Measurements from ENCODE around the gene PPFIA1. TPM values are rescaled to one million over a fixed set of nuclear protein-coding genes. Genes with fewer than 3 reads are reported as not detected.

Gene PPFIA1
- polyA plus RNA-seq, 6 donors from 2014 or later, result 5.9 to 16.1 (median 11.6) TPM

DNA sequence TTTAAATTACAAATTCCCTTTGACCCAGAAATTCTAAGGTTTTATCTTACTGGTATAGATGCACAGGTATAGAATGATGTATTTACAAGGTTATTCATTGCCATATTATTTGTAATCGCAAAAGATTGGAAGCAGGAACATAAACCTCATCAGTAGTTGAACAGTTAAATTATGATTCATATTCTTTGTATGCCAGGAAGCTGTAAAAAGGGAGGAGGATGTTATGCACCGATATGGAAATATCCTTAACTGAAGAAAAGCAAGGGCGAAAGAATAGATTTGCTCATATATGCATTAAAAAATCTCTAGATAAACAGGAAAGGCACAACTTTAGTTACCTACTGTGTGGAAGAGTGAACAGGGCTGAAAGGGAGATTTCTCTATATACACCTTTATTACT lies 36.7 kb downstream of the PPFIA1 start:
- H3K36me3 Mint-ChIP-seq, result no peaks in the 10 kb centered on the region
- DNase-seq (no peak), ATAC-seq (ENCODE audit: low read depth in 2 of 2) (no peak)
- H3K9me3 Mint-ChIP-seq, result no peaks in the 10 kb centered on the region
- H3K27me3 Mint-ChIP-seq, result no peaks in the 10 kb centered on the region
- peaks cover 8 to 12% (median 10%) of the 10 kb centered on the region in 3 donors for H3K4me1 Mint-ChIP-seq
- H3K4me3 Mint-ChIP-seq, result no peak overlapping the region
- no peak overlapping the region for H3K27ac Mint-ChIP-seq

DNA sequence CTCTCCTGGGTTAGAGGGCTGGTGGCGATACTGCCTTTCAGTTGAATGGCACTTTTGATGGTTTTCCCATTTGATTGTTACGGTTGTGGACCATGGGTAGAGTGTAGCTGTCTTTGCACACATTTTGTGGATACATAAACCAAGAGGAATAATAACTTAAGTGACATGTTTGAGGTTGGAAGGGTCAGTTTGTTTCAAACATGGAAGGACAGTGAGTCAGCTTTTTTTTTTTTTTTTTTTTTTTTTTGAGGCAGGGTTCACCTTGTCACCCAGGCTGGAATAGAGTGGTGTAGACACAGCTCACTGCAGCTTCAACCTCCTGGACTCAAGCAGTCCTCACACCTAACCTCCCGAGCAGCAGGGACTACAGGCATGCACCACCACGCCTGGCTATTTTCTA lies 41.1 kb downstream of the PPFIA1 start:
- DNase-seq (no peak), ATAC-seq (ENCODE audit: low read depth in 2 of 2) (no peak)
- Mint-ChIP-seq H3K27me3 (no peaks in the 10 kb centered on the region), H3K36me3 (peaks cover 0 to 6% of the 10 kb centered on the region in 2 donors), H3K27ac (peak overlapping the region in 1 of 6 donors; percentile 11), H3K4me3 (no peak overlapping the region), H3K4me1 (peaks cover 22 to 36% (median 32%) of the 10 kb centered on the region in 3 donors), H3K9me3 (no peaks in the 10 kb centered on the region)

GRCh38 chr11:70312401-70313357 lies 42.2 kb downstream of the PPFIA1 start:
- Mint-ChIP-seq H3K36me3 (peaks cover 0 to 6% of the 10 kb centered on the region in 2 donors), H3K4me3 (peak overlapping the region in 1 of 8 donors; percentile 61), H3K27me3 (no peaks in the 10 kb centered on the region), H3K9me3 (no peaks in the 10 kb centered on the region), H3K4me1 (peaks cover 21 to 29% (median 29%) of the 10 kb centered on the region in 3 donors), H3K27ac (peak overlapping the region in 3 of 6 donors; percentile 30 to 56 (median 38))
- DNase-seq, result no peak
- no peak for ATAC-seq (ENCODE audit: low read depth in 2 of 2)

DNA sequence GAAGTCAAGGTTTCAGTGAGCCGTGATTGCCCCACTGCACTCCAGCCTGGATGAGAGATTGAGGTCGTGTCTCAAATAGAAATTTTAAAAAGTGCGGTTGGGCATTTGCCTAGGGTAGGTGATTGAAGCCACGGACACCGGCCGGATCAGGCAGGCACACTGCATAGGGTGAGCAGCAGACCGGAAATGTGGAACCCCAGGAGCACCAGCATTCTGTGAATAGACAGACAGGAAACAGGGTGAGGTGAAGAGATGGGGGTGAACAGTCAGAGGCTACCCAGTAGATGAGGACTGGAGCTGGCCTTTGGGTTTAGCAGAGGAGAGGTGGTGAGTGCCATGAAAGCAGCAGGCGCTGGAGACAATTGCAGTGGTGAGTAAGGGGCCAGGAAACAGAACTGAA lies 43.5 kb downstream of the PPFIA1 start:
- H3K36me3 Mint-ChIP-seq, result peaks cover 0 to 6% of the 10 kb centered on the region in 2 donors
- no peaks in the 10 kb centered on the region for H3K27me3 Mint-ChIP-seq
- peaks cover 21 to 29% (median 29%) of the 10 kb centered on the region in 3 donors for H3K4me1 Mint-ChIP-seq
- H3K4me3 Mint-ChIP-seq, result no peak overlapping the region
- H3K9me3 Mint-ChIP-seq, result no peaks in the 10 kb centered on the region
- H3K27ac Mint-ChIP-seq, result peak overlapping the region in 2 of 6 donors; percentile 58 to 86
- ATAC-seq (ENCODE audit: low read depth in 2 of 2) (no peak), DNase-seq (no peak)

GRCh38 chr11:70314730-70315129 lies 44.2 kb downstream of the PPFIA1 start:
- no peaks in the 10 kb centered on the region for H3K27me3 Mint-ChIP-seq
- ATAC-seq (ENCODE audit: low read depth in 2 of 2), result no peak

GRCh38 chr11:70315716-70316115 lies 45.2 kb downstream of the PPFIA1 start:
- Mint-ChIP-seq H3K27me3 (no peaks in the 10 kb centered on the region), H3K27ac (peak overlapping the region in 2 of 6 donors; percentile 21 to 28), H3K4me3 (no peak overlapping the region), H3K36me3 (peaks cover 0 to 6% of the 10 kb centered on the region in 2 donors), H3K9me3 (no peaks in the 10 kb centered on the region), H3K4me1 (peaks cover 19 to 29% (median 29%) of the 10 kb centered on the region in 3 donors)
- DNase-seq (no peak), ATAC-seq (ENCODE audit: low read depth in 2 of 2) (no peak)

More at GRCh38 chr11:70314730-70315129, 44.2 kb downstream of the PPFIA1 start:
- peaks cover 0 to 6% of the 10 kb centered on the region in 2 donors for H3K36me3 Mint-ChIP-seq
- H3K27ac Mint-ChIP-seq, result peak overlapping the region in 2 of 6 donors; percentile 71 to 96
- peaks cover 21 to 29% (median 29%) of the 10 kb centered on the region in 3 donors for H3K4me1 Mint-ChIP-seq
- DNase-seq, result no peak
- no peaks in the 10 kb centered on the region for H3K9me3 Mint-ChIP-seq
- H3K4me3 Mint-ChIP-seq, result no peak overlapping the region

GRCh38 chr11:70317581-70318305 lies 47.3 kb downstream of the PPFIA1 start:
- no peaks in the 10 kb centered on the region for H3K9me3 Mint-ChIP-seq
- H3K4me3 Mint-ChIP-seq, result no peak overlapping the region
- ATAC-seq (ENCODE audit: low read depth in 2 of 2) (no peak), DNase-seq (no peak)
- peaks cover 15 to 26% (median 26%) of the 10 kb centered on the region in 3 donors for H3K4me1 Mint-ChIP-seq
- H3K27me3 Mint-ChIP-seq, result no peaks in the 10 kb centered on the region
- H3K36me3 Mint-ChIP-seq, result peaks cover 0 to 6% of the 10 kb centered on the region in 2 donors
- H3K27ac Mint-ChIP-seq, result no peak overlapping the region

GRCh38 chr11:70319396-70320076 lies 49.0 kb downstream of the PPFIA1 start:
- DNase-seq (no peak), ATAC-seq (ENCODE audit: low read depth in 2 of 2) (no peak)
- Mint-ChIP-seq H3K9me3 (no peaks in the 10 kb centered on the region), H3K4me3 (no peak overlapping the region), H3K4me1 (peaks cover 4 to 10% (median 10%) of the 10 kb centered on the region in 3 donors), H3K27ac (no peak overlapping the region), H3K27me3 (no peaks in the 10 kb centered on the region), H3K36me3 (no peaks in the 10 kb centered on the region)

- ATAC-seq (ENCODE audit: low read depth in 2 of 2), result no peak
- Mint-ChIP-seq H3K9me3 (no peaks in the 10 kb centered on the region), H3K36me3 (peaks cover 7 to 19% of the 10 kb centered on the region in 2 donors), H3K4me1 (no peaks in the 10 kb centered on the region), H3K27ac (no peak overlapping the region), H3K4me3 (no peak overlapping the region), H3K27me3 (no peaks in the 10 kb centered on the region)
- DNase-seq, result no peak
Measured at GRCh38 chr11:70322666-70323065, 52.2 kb downstream of the PPFIA1 start.

GRCh38 chr11:70323806-70324205 lies 53.3 kb downstream of the PPFIA1 start:
- ATAC-seq (ENCODE audit: low read depth in 2 of 2) (no peak), DNase-seq (no peak)
- H3K9me3 Mint-ChIP-seq, result no peaks in the 10 kb centered on the region
- peaks cover 15 to 27% of the 10 kb centered on the region in 2 donors for H3K36me3 Mint-ChIP-seq
- H3K27ac Mint-ChIP-seq, result peak overlapping the region in 2 of 6 donors; percentile 10 to 69
- H3K4me3 Mint-ChIP-seq, result no peak overlapping the region
- H3K4me1 Mint-ChIP-seq, result no peaks in the 10 kb centered on the region
- no peaks in the 10 kb centered on the region for H3K27me3 Mint-ChIP-seq

GRCh38 chr11:70324376-70325115 lies 54.1 kb downstream of the PPFIA1 start:
- peaks cover 15 to 29% of the 10 kb centered on the region in 2 donors for H3K36me3 Mint-ChIP-seq
- DNase-seq, result no peak
- no peaks in the 10 kb centered on the region for H3K9me3 Mint-ChIP-seq

DNA sequence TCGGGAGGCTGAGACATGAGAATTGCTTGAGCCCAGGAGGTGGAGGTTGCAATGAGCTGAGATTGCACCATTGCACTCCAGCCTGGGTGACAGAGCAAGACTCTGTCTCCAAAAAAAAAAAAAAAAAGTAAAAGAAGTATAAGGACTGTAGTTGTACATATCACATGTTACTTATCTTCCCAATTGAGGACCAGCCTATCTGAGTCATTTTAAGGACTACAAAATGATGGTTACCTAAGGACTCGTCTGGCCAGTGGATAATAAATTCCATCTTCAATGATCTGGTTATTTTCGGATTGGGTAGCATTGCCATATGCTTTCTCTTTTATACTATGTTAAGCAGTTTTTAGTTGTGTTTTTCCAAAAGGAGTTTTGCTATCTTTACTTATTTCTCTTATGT lies 55.3 kb downstream of the PPFIA1 start:
- no peak overlapping the region for H3K4me3 Mint-ChIP-seq
- H3K4me1 Mint-ChIP-seq, result no peaks in the 10 kb centered on the region
- no peaks in the 10 kb centered on the region for H3K27me3 Mint-ChIP-seq
- DNase-seq (no peak), ATAC-seq (ENCODE audit: low read depth in 2 of 2) (no peak)
- no peaks in the 10 kb centered on the region for H3K9me3 Mint-ChIP-seq
- no peak overlapping the region for H3K27ac Mint-ChIP-seq
- H3K36me3 Mint-ChIP-seq, result peaks cover 22 to 35% of the 10 kb centered on the region in 2 donors

More at GRCh38 chr11:70324376-70325115, 54.1 kb downstream of the PPFIA1 start:
- Mint-ChIP-seq H3K4me1 (no peaks in the 10 kb centered on the region), H3K4me3 (no peak overlapping the region), H3K27ac (no peak overlapping the region), H3K27me3 (no peaks in the 10 kb centered on the region)
- no peak for ATAC-seq (ENCODE audit: low read depth in 2 of 2)

Data from naive B cell (primary cell).